Fibroblast of gingiva (primary cell): ENCODE results near the gene GANAB.
"Not testable (repeated sequence)": the region's sequence is repeated elsewhere in the genome, so short reads cannot be mapped to it uniquely, and the experiment has no call there.

Experiments used
- DNase-seq: peaks from one replicate; pipeline ENCODE4 v3.0.0-alpha.2; 2011; ENCODE audit warnings: low read depth

The GANAB gene

DNA sequence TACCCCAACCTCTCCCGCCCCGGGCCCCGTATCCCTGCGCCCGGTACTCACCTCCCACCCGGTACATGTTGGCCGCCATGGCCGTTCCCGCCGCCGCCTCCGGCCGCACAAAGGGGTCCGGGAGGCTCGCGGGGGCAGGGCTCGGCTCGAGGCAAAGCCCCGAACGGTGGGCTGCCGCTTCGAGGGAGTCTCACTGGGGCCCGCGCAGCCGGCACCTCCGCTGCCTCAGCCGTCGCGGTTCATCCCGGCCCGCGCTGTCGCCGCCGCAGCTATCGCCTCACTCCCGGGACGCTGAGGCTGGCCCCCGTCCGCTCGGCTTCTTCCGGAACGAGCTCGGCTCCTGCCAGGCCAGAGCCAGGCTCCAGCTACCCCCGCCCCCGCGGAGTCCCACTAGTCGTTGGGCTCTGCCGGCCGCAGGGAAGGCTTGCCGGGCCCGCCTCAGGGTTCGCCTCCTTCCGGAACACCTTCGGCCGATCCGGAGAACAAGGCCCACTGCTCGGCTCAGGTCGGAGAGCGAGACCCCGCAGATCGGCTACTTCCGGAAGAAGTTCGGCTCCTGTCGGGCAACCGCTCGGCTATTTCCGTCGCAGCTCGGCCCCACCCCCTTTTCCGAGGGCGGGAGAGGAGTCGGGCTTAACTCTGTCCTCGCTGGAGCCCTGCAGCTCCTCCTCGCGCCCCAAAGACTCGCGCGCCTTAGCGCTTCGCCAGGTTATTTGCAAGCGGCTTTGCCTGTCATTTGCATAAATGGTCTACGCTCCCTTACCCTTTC lies 44.9 kb downstream of the GANAB start, which contains the start of gene MTA2:
MTA2 (minus strand) TSS at position 494 of the 769 bp plus-strand sequence; CDS start at position 79, 415 bp downstream.
- DNase-seq = peak; percentile 97

GRCh38 chr11:62601122-62601371 lies 45.4 kb downstream of the GANAB start:
- no peak for DNase-seq

DNA sequence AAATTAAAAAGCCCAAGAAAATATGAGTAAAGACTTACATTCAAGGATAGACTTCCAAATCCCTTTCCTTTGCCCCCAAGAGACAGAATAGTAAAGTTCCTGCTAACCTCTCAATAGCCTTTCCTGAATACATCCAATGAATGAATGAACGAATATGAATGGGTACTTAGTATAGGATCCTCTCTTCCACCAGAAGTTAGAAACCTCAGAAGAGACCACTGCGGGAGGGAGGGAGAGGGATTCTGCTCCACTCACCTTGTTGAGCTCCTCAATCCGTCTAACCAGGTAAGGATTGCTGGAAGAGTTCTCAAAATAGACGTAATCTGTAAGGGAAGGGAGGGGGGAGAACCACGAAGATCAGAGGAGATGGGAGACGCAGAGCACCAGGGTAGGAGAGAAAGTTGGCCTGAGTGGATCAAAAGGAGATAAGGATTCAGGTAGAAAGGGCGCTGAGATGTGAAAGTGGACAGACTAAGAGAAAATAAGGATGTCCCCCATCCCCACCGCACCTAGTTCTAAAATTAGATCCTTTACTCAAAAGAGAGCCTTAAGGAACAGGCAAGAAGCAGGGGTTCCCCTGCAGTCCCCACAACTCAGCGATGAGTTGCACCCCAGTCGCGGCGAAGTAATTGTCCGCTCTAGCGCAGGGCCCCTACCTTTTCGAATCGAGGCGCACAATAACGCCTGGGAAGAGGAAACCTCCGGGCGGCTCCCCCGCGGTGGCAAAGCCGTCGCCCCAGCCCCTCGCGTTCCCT lies 45.9 kb downstream of the GANAB start:
- no peak for DNase-seq

DNA sequence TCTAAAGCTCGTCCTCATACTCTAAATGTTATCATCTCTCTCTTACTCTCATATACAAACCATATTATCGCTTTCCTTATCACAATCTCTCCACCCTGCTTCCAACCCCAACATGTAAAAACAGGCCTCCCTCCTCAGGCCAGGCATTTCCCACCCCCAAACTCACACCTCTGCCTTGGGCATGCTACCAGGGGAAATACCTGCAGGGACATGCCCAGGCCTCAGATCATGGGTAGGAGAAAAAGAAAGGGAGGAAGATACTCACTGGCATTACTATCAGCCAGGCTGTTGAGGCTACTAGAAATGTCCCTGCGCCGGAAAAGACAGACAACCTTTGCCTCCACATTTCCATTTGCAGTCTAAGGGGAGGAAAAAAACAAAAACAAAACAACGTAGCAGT lies 46.5 kb downstream of the GANAB start:
- DNase-seq = no peak

- DNase-seq = peak; percentile 99
Observed at GRCh38 chr11:62599069-62599696, 47.2 kb downstream of the GANAB start.

GRCh38 chr11:62595124-62595523 lies 51.3 kb downstream of the GANAB start:
- no peak for DNase-seq

GRCh38 chr11:62593434-62594044 lies 52.9 kb downstream of the GANAB start:
- DNase-seq = peak; percentile 74

DNA sequence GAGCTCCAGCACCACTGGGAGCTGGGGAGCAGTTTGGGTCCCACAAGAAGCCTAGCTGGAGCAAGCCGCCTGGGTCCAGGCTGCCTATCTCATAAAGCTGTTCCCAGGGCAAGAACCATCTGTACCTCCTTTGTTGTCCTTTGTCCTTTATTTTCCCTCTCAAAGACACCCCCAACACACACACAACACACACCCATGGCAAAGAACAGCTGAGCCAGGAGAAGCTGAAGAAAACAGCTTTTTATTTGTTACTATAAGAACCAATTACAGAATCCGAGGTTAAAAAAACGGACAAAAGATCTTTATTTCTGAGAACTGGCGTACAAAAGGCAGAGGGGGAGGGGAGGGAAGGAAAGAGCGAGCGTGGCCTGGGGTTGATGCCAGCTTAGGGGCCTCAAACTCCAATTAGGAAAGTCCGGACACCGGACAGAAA lies 53.4 kb downstream of the GANAB start:
- DNase-seq = no peak

DNA sequence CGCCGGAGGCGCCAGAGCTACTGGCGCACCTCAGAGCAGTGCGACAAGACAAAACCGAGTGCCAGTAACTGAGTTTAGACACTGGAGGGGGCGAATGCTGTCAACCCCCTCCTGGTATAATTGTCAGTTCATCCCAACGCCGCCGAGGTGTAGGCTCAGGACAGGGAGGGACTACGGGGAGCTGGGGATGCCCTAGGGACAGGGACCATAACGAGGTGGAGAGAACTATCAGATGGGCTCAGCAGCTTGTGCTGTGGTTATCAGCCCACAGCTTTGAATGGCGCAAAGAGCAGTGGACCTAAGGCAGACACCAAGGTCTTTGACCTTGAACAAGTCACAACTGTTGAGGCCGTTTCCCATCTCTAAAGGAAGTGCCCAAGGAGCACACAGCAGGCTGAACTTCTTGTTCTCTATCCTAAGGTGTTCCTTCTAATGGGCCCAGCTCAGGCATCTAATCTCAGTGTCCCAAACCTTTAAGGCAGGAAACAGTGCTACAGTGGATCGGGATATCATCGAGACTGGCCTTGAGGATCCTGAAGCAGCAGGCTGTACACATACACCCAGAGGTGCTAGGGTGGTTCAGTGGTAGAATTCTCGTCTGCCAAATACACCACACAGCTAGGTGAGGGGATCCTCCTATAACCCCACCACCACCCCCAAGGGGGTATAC lies 54.1 kb downstream of the GANAB start:
- no peak for DNase-seq

DNA sequence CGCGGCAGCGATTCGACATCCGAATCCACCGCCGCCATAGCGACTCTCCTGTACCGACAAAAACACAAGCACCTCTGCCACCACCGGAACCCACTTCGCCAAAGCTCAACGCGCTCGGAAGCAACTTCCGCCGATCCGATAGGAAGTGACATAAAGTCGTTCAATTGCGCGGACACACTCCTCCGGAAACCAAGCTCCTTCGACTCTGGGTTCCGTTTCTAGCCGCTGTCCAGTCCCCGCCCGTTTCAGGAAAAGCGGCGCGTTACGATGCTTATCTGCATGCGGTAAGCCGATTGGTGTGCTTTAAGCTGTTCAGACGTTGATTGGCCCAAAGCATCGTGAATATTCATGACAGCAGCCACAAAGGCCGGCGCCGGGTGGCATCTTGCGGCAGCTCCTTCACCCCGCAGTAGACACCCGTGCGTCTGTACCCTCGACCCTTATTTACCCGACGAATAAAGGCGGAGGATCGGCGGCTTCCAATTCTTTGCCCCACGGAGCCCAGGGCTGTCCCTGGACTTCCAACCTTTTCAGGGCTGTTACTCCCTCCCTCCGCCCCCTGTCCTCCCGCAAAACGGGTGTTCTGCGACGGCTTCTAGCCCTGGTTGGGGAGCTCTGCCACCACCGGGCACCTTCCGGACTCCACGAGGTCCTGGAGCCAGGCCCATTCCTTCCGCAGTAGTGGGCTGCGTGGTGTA lies 54.8 kb downstream of the GANAB start, which contains the start of gene TUT1:
TUT1 (minus strand) TSS at position 76 of the 698 bp plus-strand sequence; CDS start at position 38, 38 bp downstream.
- DNase-seq = peak; percentile 99

GRCh38 chr11:62588966-62589637 lies 57.3 kb downstream of the GANAB start:
- DNase-seq = no peak

- DNase-seq = not testable (repeated sequence)
Observed at GRCh38 chr11:62585356-62585755, 61.1 kb downstream of the GANAB start.

DNA sequence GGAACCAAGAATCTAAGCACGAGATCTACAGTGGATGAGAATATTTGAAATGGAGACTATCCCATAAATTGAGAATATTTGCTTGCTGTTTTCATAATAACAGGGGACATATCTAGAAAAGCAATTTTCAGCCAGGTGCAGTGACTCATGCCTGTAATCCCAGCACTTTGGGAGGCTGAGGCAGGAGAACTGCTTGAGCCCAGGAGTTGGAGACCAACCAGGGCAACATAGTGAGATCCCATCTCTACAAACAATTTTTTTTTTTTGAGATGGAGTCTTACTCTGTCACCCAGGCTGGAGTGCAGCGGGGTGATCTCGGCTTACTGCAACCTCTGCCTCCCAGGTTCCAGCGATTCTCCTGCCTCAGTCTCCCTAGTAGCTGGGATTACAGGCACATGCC lies 64.7 kb downstream of the GANAB start:
- not testable (repeated sequence) for DNase-seq

DNA sequence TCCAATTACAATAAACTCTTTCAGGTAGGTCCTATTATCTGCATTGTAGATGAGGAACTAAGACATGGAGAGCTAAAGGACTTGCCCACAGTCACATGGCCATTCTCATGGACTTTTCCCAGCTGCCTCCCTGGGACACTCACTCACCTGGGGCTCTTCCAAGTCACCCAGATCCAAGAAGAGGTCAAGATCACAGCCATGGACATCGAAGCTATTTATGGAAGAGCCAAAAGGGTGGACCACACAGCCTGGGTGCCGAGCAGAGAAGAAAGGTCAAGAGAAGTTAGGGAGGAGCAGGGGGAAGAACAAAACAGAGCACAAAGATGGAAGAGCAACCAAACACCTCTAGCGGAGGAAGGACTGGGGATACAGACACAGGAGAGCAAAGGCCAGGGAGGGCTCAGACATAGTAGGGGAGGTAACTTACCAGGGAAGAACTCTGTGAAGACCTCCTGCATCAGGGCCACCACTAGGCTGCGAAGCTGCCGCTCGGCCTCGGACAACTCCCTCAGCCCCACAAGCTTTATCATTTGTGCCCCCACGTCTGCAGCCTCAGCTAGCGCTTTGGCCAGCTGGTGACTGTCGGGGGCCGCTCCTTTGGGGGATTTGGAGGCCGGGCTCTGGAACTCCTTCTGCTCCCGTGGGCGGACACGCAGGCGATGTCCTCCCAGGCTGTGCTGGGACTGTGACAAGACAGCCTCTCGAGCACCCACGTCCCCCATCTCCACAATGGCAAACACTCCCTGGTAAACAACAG lies 65.3 kb downstream of the GANAB start:
- DNase-seq = no peak

DNA sequence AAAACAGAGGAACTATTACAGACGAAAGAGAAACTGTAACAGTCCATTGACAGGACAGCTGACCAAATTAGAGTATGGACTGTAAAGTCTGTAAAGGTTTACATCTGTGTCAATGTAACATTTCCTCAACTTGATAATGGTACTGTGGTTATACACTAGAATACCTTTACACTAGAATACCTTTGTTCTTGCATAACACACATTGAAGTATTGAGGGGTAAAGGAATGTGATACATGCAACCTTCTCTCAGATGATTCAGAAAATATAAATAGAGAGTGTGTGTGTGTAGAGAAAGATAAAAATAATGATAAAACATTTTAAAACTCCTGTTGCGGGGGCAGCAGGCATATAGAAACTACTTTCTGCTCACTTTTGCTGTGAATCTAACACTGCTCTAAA lies 67.2 kb downstream of the GANAB start:
- DNase-seq = no peak

DNA sequence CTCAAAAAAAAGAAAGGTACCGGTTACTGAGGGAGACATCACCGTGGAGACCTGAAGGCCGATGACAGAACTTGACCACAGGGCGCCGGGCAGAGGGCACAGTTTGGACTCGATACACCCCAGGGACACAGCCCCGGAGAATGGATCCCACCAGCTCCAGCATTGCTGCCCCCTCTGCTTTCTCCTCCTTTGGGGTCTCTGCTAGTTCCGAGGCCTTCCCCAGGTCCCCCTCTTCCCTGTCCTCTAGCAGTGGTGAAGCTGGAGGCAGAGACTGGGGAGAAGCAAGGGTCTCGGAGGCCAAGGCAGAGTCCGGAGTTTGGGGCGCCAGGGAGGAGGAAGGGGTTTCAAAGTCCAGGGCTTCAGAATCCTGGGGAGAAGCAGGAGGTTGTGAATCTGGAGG lies 67.9 kb downstream of the GANAB start:
- DNase-seq = no peak

DNA sequence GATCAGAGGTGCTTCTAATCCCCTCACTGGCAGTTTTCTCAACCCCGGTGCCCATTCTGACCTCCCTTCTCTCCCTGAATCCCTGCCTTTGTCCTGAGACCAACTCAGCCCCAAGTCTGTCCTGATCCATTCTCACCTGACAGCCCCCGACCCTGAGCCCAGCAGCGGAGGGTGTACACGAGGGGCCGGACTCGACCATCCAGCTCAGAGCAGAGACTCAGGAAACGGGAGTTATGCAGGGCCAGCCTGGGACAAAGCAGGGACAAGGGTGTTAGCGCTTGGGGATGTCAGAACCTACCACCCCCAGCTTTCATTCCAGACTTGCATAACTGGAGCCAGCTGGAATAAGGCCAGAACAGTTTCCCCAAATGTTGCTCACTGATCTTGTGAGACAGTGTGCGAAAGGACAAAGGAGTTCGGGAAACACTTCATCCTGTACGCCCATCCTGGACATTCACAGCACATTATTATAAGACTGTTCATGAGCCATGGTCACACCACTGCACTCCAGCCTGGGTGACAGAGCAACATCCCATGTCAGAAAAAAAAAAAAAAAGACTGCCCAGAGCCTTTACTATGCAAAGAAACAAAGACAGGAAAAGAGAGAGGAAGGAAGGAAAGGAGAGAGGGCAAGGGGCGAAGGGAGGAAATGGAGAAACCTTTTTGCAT lies 69.2 kb downstream of the GANAB start:
- DNase-seq = no peak

- DNase-seq = no peak
Observed at GRCh38 chr11:62575837-62576236, 70.6 kb downstream of the GANAB start.

DNA sequence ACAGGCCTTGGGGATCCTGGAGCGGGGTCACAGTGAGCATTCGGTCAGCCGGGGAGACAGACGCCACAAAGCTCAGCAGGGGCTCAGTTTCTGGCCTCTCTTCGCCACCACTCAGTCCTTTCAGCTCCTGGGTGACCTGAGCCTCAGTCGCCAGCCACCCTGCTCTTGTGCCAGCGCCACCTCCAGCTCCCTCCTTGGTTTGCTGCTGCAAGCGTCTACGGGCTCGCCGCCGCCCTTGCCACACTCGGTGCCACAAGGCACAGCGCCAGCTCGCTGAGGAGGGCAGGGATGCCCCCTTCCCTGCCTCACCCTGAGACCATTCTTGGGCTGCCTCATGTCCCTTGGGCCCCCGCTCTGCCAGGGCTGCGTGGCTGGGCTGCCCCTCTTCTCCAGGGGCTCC lies 71.3 kb downstream of the GANAB start:
- no peak for DNase-seq
